Measurements from ENCODE around the gene KLF1.
A peak's percentile ranks its signal among the peaks of the same experiment; 100 is the strongest.

Gene KLF1

DNA sequence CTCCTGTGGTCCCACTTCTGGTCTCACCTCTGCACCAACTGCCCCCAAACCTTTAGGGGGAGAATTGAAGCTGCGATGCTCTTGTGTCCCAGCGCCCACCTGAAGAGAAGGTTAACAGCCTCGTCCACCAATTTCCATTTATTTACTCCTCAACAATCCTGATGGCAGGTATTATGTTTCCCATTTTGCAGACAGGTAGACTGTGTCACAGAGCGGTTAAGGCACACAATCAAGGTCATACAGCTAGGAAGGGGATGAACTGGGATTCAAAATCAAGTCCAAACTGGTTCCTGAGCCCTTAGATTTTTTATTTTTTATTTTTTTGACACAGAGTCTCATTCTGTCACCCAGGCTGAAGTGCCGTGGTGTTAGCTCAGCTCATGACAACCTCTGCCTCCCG lies 11.9 kb downstream of the KLF1 start:
- Histone ChIP-seq H4K20me1 (peaks cover 0 to 78% (median 0%) of the 10 kb centered on the region in 11 experiments; a peak in 7 of 22 replicates), H3K4me2 (no peak overlapping the region), H3K4me1 (peaks cover 0 to 44% (median 2%) of the 10 kb centered on the region in 10 experiments; a peak in 12 of 20 replicates), H3K9me3 (replicated peaks in 1 of 11) (peaks cover 9 to 23% (median 18%) of the 10 kb centered on the region in 11 experiments), H3K27me3 (no peaks in the 10 kb centered on the region), H3K27ac (no peak overlapping the region), H3K9ac (no peak overlapping the region), H3K36me3 (peaks cover 9 to 82% (median 35%) of the 10 kb centered on the region in 11 experiments; a peak in 20 of 22 replicates), H3K4me3 (no peak overlapping the region)
- TF ChIP-seq Cebpa-rat (IDR thresholded peaks at IDR 0.05): no peak

DNA sequence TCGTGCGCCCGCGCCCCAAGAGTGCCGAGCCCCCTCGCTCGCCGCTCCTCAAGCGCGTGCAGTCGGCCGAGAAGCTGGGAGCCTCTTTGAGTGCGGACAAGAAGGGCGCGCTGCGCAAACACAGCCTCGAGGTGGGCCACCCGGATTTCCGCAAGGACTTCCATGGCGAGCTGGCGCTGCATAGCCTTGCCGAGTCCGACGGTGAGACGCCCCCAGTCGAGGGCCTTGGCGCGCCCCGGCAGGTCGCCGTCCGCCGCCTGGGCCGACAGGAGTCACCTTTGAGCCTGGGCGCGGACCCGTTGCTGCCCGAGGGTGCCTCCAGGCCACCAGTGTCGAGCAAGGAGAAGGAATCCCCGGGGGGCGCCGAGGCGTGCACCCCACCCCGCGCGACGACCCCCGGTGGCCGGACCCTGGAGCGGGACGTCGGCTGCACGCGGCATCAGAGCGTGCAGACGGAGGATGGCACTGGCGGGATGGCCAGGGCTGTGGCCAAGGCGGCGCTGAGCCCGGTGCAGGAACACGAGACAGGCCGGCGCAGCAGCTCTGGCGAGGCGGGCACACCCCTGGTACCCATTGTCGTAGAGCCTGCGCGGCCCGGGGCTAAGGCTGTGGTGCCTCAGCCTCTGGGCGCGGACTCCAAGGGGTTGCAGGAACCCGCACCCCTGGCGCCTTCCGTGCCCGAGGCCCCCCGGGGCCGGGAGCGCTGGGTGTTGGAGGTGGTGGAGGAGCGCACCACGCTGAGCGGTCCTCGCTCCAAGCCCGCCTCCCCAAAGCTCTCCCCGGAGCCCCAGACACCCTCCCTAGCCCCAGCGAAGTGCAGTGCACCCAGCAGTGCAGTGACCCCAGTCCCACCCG lies 12.9 kb downstream of the KLF1 start:
- Histone ChIP-seq H3K9ac (no peak overlapping the region), H3K36me3 (peaks cover 9 to 72% (median 35%) of the 10 kb centered on the region in 11 experiments; a peak in 20 of 22 replicates)

DNA sequence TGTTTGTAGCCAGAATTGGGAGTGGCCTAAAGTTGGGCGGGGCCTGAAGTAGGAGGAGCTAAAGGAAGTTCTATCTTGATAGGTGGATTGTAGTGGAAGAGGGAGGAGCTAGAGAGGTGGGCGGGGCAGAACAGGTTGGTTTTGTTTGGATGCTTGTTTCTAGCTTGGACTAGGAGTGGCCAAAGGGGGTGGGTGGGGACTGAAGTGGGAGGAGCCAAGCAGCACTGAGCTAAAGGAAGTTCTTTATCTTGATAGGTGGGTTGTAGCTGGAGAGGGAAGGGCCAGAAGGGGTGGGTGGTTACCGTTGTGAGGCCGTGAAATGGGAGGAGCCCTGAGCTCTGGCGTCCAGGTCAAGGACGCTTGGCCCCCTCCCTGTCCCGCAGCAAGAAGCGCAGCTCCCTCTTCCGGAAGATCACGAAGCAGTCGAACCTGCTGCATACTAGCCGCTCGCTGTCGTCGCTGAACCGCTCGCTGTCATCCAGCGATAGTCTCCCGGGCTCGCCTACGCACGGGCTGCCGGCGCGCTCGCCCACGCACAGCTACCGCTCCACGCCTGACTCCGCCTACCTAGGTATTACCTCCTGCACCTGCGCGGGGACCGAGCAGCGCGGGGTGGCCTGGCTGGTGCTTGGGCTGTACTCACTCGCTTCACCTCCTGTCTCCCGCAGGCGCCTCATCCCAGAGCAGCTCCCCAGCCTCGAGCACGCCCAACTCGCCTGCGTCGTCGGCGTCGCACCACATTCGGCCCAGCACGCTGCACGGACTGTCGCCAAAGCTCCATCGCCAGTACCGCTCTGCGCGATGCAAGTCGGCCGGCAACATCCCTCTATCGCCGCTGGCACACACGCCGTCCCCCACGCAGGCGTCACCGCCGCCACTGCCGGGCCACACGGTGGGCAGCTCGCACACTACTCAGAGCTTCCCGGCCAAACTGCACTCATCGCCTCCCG lies 13.8 kb downstream of the KLF1 start:
- Histone ChIP-seq H3K36me3 (peaks cover 7 to 64% (median 35%) of the 10 kb centered on the region in 11 experiments; a peak in 20 of 22 replicates), H3K27me3 (no peaks in the 10 kb centered on the region), H3K4me3 (no peak overlapping the region), H3K27ac (no peak overlapping the region), H3K9me3 (replicated peaks in 1 of 11) (peaks cover 9 to 23% (median 18%) of the 10 kb centered on the region in 11 experiments), H3K4me1 (peaks cover 0 to 25% (median under 1%) of the 10 kb centered on the region in 10 experiments; a peak in 6 of 20 replicates), H4K20me1 (peaks cover 0 to 59% (median 0%) of the 10 kb centered on the region in 11 experiments; a peak in 6 of 22 replicates), H3K9ac (no peak overlapping the region), H3K4me2 (no peak overlapping the region; a peak in 1 of 22 replicates)
- TF ChIP-seq Cebpa-rat (IDR thresholded peaks at IDR 0.05): no peak

More for the DNA sequence above, 12.9 kb downstream of the KLF1 start:
- TF ChIP-seq Cebpa-rat (IDR thresholded peaks at IDR 0.05): no peak
- peaks cover 0 to 68% (median 0%) of the 10 kb centered on the region in 11 experiments; a peak in 7 of 22 replicates for H4K20me1 ChIP-seq
- no peaks in the 10 kb centered on the region for H3K27me3 ChIP-seq
- no peak overlapping the region for H3K27ac ChIP-seq
- no peak overlapping the region for H3K4me3 ChIP-seq
- peaks cover 0 to 34% (median 0%) of the 10 kb centered on the region in 10 experiments; a peak in 4 of 20 replicates for H3K4me1 ChIP-seq
- H3K4me2 ChIP-seq: no peak overlapping the region
- peaks cover 9 to 23% (median 18%) of the 10 kb centered on the region in 11 experiments for H3K9me3 ChIP-seq (replicated peaks in 1 of 11)

DNA sequence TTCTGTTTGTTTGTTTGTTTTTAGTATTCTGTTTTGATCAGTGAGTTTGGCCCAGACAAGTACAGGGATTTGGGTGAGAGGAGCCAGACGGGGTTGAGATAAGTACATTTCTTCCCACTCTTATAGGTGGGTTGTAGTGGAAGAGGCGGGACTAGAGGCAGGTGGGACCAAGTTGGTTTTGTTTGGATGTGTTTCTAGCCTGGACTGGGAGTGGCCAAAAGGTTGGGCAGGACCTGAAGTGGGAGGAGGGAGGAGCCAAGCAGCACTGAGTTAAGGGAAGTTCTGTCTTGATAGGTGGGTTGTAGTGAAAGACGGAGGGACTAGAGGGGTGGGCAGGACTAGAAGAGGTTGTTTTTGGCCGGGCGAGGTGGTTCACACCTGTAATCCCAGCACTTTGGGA lies 14.7 kb downstream of the KLF1 start:
- Histone ChIP-seq H3K9ac (no peak overlapping the region), H3K27ac (no peak overlapping the region), H3K4me3 (no peak overlapping the region), H3K4me1 (peaks cover 6 to 25% (median 10%) of the 10 kb centered on the region in 10 experiments), H3K4me2 (no peak overlapping the region), H3K9me3 (replicated peaks in 1 of 11) (peaks cover 9 to 23% (median 18%) of the 10 kb centered on the region in 11 experiments), H3K27me3 (no peaks in the 10 kb centered on the region), H4K20me1 (peaks cover 0 to 49% (median 0%) of the 10 kb centered on the region in 11 experiments; a peak in 6 of 22 replicates), H3K36me3 (peaks cover 5 to 54% (median 25%) of the 10 kb centered on the region in 11 experiments; a peak in 20 of 22 replicates)
- TF ChIP-seq Cebpa-rat (IDR thresholded peaks at IDR 0.05): no peak

DNA sequence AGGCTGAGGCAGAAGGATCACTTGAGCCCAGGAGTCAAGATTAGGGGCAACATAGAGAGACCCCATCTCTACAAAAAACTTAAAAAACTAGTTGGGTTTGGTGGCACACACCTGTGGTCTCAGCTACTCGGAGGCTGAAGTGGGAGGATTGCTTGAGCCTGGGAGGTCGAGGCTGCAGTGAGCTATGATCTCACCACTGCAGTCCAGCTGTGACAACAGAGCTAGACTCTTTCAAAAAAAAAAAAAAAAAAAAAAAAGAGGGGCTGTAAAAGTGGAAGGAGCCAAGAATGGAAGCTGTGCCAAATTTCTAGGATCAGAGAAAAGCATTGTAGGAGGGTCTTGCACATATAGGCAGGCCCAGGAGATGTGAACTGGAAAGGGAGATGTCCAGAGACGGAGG lies 15.3 kb downstream of the KLF1 start:
- H4K20me1 ChIP-seq: peaks cover 0 to 44% (median 0%) of the 10 kb centered on the region in 11 experiments; a peak in 6 of 22 replicates
- H3K4me1 ChIP-seq: peaks cover 9 to 21% (median 13%) of the 10 kb centered on the region in 10 experiments
- no peak overlapping the region for H3K27ac ChIP-seq
- peaks cover 5 to 49% (median 21%) of the 10 kb centered on the region in 11 experiments; a peak in 20 of 22 replicates for H3K36me3 ChIP-seq
- no peaks in the 10 kb centered on the region for H3K27me3 ChIP-seq
- no peak for TF ChIP-seq Cebpa-rat (IDR thresholded peaks at IDR 0.05)
- H3K4me2 ChIP-seq: no peak overlapping the region
- no peak overlapping the region for H3K4me3 ChIP-seq
- H3K9me3 ChIP-seq (replicated peaks in 1 of 11): peaks cover 9 to 23% (median 18%) of the 10 kb centered on the region in 11 experiments
- H3K9ac ChIP-seq: no peak overlapping the region

DNA sequence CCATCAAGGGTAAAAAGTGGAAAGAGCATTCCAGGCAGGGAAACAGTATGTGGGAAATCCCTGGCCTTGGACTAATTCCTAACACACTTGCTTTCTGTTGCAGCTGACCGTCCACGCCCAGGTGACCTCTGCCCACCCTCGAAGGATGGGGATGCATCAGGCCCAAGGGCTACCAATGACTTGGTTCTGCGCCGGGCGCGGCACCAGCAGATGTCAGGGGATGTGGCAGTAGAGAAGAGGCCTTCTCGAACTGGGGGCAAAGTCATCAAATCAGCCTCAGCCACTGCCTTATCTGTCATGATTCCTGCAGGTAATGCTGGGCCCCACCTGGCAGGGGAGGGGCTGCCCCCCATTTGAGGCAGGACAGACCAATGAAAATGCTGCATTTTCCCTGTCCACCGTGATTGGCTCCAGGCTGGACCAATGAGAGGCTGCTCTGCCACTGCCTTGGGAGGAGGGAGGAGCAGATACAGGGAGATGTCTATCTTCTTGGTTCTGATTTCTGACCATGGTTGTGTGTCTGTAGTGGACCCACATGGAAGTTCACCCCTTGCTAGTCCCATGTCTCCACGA lies 18.4 kb downstream of the KLF1 start:
- TF ChIP-seq Cebpa-rat (IDR thresholded peaks at IDR 0.05): no peak
- peaks cover 9 to 14% (median 12%) of the 10 kb centered on the region in 10 experiments; a peak in 19 of 20 replicates for H3K4me1 ChIP-seq
- no peaks in the 10 kb centered on the region for H3K27me3 ChIP-seq
- peaks cover 6 to 13% (median 9%) of the 10 kb centered on the region in 11 experiments for H3K9me3 ChIP-seq (replicated peaks in 1 of 11)
- H3K4me3 ChIP-seq: no peak overlapping the region
- no peak overlapping the region for H3K27ac ChIP-seq
- no peak overlapping the region for H3K9ac ChIP-seq
- peaks cover 5 to 18% (median 7%) of the 10 kb centered on the region in 11 experiments; a peak in 19 of 22 replicates for H3K36me3 ChIP-seq
- H4K20me1 ChIP-seq: peaks cover 0 to 15% (median 0%) of the 10 kb centered on the region in 11 experiments; a peak in 2 of 22 replicates
- peak overlapping the region in 1 of 11 experiments; percentile 91; a peak in 2 of 22 replicates for H3K4me2 ChIP-seq

DNA sequence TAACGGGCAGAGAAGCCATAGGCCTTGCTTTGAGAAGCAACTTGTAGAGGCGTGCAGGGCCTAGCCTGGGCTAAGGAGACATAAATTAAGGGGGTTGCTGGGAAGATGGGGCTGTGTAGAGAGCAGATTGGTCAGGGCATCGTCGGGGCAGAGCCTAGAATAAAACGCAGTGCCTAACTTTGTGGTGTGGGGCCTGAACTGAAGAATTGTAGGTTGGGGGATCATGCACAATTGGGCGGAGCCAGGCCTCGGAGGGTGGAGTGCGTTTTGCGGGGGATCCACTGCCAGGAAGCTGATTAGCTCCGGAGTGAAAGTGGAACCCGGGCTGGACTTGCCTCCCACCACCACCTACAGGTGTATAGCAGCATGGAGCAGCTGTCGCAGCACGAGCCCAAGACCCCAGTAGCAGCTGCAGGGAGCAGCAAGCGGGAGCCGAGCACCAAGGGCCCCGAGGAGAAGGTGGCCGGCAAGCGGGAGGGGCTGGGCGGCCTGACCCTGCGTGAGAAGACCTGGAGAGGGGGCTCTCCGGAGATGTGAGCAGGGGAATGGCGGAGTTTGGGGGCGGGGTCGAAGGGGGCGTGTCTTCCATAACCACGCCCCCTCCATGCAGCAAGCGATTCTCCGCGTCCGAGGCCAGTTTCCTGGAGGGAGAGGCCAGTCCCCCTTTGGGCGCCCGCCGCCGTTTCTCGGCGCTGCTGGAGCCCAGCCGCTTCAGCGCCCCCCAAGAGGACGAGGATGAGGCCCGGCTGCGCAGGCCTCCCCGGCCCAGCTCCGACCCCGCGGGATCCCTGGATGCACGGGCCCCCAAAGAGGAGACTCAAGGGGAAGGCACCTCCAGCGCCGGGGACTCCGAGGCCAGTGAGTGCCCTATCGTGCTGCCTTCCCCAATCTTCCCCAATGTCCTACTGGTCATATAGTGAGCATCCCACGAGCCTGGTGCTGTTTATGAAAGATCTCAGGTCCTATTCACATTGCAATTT lies 19.6 kb downstream of the KLF1 start:
- H3K27ac ChIP-seq: peak overlapping the region in 4 of 11 experiments; percentile 11 to 47 (median 22); a peak in 3 of 22 replicates
- H3K4me1 ChIP-seq: peaks cover 9 to 14% (median 12%) of the 10 kb centered on the region in 10 experiments; a peak in 19 of 20 replicates
- H3K9ac ChIP-seq: peak overlapping the region in 10 of 11 experiments; percentile 34 to 65 (median 54); a peak in 17 of 22 replicates
- TF ChIP-seq Cebpa-rat (IDR thresholded peaks at IDR 0.05): no peak
- 0 out of 22 replicates have a peak, but pooled peaks cover 0 to under 1% (median 0%) of the 10 kb centered on the region in 11 experiments for H3K9me3 ChIP-seq (replicated peaks in 1 of 11)
- peak overlapping the region; percentile 39 to 69 (median 50) for H3K4me3 ChIP-seq
- H3K36me3 ChIP-seq: peaks cover 0 to 9% (median 0%) of the 10 kb centered on the region in 11 experiments; a peak in 3 of 22 replicates
- H3K4me2 ChIP-seq: peak overlapping the region; percentile 79 to 96 (median 85)
- H4K20me1 ChIP-seq: peaks cover 0 to 9% (median 0%) of the 10 kb centered on the region in 11 experiments; a peak in 2 of 22 replicates
- H3K27me3 ChIP-seq: no peaks in the 10 kb centered on the region
